ENCODE measurements around the gene RRP1B.
"Not testable (repeated sequence)": the region's sequence is repeated elsewhere in the genome, so short reads cannot be mapped to it uniquely, and the experiment has no call there.

Gene RRP1B

DNA sequence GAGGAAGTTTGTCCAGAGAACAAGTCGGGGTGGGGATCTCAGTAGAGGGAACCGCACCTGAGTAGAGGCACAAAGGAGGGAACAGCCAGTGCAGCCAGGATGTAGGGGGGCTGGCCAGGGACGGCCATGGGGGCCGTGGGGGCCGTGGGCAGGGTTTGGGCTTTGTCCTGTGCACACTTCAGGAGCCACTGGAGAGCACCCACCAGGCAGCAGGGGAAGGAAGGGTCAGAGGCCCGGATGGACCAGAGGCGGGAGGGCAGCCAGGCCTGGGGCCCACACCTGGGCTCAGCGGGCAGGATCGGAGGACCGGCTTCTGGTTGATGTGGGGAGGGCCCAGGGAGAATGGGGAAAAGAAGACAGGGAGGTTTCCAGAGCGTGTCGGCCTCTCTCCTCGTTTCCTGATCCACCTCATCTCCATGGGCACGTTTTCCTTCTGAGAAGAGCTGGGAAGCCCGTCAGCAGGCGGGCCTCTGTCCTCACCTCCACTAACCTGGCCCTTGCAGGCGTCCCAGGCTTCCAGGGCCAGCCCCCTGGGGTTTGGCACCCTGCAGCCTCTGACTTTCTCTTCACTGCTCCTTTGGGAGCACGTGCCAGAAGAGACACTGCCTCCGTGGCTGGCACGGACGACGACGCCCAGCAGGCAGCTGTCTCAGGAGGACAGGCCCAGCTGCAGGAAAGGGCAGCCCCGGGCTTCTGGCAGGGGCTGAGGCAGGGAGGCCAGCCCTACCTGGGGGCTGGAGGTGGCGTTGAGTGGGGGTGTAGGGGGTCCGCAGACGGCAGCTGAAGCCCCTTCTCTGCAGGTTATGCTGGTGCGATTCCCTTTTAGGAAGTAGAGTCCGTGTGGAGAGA lies 42.8 kb downstream of the RRP1B start:
- DNase-seq (ENCODE audit: low read depth): no peak

- DNase-seq (ENCODE audit: low read depth): no peak
Measured at GRCh38 chr21:43702785-43703034, 43.4 kb downstream of the RRP1B start.

GRCh38 chr21:43703035-43703880 lies 43.9 kb downstream of the RRP1B start:
- DNase-seq (ENCODE audit: low read depth): no peak

GRCh38 chr21:43707462-43707861 lies 48.1 kb downstream of the RRP1B start:
- no peak for DNase-seq (ENCODE audit: low read depth)

- no peak for DNase-seq (ENCODE audit: low read depth)
Measured at GRCh38 chr21:43708745-43709381, 49.5 kb downstream of the RRP1B start.

GRCh38 chr21:43712268-43712942 lies 53.0 kb downstream of the RRP1B start:
- no peak for DNase-seq (ENCODE audit: low read depth)

GRCh38 chr21:43713123-43713522 lies 53.8 kb downstream of the RRP1B start:
- DNase-seq (ENCODE audit: low read depth): not testable (repeated sequence)

GRCh38 chr21:43716376-43717165 lies 57.2 kb downstream of the RRP1B start:
- DNase-seq (ENCODE audit: low read depth): no peak

- no peak for DNase-seq (ENCODE audit: low read depth)
Measured at GRCh38 chr21:43717166-43717853, 58.0 kb downstream of the RRP1B start.

GRCh38 chr21:43717967-43718871 lies 58.9 kb downstream of the RRP1B start:
- no peak for DNase-seq (ENCODE audit: low read depth)

- peak; percentile 54 for DNase-seq (ENCODE audit: low read depth)
Measured at GRCh38 chr21:43718872-43719747, 59.8 kb downstream of the RRP1B start, which contains the start of gene PDXK. Gene PDXK (plus strand): TSS chr21:43719129. CDS start chr21:43719295, 166 bp downstream.

DNA sequence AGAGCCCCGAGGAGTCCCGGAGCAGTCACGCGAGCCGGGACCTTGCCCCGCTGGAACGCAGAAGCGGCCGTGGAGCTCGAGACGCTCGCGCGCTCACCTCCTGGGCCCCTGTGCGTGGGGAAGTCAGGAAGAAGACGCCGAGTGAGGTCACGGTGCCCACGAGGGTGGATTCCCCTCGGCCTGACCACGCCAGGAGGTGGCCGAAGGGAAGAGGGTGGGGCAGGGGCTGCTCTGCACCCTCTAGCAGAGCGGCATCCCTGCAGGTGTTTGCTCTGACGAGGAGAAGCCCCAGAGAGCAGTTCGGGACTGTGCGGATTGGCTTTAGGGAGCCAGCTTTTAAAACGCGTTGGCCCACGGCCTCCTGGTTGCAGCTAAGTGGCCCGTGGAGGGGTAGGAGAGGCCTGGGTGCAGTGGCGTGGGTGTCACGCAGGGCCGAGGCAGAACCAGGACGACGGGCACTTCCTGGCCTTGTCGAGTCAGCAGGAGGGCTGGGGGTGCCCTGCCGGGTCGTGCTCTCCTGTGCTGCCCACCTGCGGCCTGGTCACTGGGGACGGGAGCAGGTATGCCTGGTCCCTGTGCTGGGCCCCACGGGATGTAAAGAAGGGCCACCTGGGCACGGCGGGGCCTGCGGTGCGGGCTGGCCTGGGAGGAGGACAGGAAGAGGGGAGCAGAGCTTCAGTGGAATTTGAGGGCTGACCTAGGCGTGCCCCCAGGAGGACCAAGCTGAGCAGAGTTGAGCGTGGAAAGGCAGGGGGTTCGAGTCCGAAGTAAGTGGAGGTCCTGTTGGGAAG lies 60.6 kb downstream of the RRP1B start:
- DNase-seq (ENCODE audit: low read depth): no peak

DNA sequence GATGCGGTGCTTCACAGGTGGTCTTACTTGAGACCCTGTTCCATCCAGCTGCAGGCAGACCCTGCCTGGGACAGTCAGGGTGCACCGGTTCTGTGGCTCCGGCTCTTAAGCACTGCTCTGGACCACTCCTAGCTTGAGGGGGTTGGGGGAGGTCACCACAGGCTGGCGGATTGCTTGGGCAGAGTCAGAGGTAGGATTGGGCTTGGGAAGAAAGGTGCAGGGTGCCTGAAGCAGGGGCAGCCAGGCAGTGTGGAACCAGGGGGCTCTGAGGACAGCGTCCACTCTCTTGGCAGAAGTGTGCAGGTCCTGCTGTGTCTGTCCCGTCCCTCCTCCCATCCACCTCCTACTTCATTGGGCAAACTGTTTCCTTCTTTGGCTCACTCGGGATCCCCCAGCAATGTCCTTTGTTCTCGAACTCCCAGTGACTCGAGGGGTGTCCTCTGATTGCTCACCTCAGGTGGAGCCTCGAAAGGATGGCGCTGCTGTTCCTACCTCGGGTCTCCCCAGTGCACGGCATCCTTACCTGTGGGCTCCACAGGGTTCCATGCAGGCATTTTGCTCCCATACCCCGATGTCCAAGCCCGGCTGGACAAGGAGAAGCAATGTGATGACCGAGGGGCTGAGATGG lies 61.3 kb downstream of the RRP1B start:
- DNase-seq (ENCODE audit: low read depth): no peak

DNA sequence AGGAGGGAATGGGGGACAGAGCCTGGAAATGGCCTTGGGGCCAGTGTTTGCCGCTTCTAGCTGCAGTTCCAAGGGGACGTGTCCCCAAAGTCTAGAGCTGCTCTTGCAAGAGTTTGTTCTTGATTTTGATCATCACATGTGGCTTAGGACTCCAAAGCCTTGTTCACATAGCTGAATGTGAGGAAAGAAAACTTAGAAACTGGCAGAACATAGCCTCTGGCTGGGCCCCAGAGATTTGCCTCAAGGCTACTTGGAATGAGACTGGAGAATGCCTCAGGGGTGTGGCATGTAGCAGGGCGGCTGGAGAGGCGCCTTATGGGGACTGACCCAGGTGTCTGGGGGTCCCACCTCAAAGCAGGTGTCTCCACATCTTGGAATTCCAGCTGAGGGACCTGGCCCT lies 61.8 kb downstream of the RRP1B start:
- no peak for DNase-seq (ENCODE audit: low read depth)

DNA sequence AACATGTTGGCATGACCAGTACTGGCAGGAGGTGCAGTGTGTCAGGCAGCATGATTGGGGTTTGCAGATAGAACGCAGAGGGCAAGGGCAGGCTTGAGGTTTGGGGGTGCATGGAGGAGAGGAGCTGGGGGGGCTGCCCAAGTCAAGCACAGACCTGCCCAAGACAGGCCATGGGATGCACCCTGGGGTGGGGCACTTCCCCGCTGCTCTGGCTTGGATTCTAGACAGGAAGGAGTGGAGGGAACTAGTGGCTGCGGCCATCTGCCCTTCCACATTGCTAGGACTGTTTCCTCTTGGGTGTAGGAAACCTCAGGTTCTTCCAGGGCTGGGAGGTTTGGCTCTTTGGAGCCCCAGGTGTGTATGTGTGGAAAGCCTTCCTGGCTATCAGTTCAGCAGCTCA lies 62.6 kb downstream of the RRP1B start:
- DNase-seq (ENCODE audit: low read depth): no peak

DNA sequence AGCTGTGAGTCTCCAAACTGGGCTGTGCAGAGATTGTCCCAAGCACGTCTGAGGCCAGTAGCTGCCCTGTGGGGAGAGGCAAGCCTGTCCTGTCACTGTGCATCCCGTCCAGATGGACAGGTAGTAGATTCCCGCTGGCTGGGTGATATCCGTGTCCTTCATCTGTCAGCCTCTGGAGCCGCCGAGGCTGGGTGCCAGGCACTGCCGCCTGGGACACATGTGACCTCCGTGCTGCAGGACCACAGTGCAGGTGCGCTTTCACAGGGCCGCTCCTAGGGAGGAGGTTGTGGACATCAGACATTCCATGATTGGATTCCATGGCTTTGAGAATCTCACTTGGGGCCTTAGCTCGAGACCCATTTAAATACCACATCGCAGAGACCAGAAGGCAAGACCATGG lies 64.3 kb downstream of the RRP1B start:
- DNase-seq (ENCODE audit: low read depth): no peak
